ENCODE data around the gene MBNL2. TPM values are rescaled to one million over a fixed set of nuclear protein-coding genes. Genes with fewer than 3 reads are reported as not detected.
A peak's percentile ranks its signal among the peaks of the same experiment; 100 is the strongest.

MBNL2 gene
- total and polyA plus RNA-seq, 8 donors = 75.9 to 105 (median 90.5) TPM

DNA sequence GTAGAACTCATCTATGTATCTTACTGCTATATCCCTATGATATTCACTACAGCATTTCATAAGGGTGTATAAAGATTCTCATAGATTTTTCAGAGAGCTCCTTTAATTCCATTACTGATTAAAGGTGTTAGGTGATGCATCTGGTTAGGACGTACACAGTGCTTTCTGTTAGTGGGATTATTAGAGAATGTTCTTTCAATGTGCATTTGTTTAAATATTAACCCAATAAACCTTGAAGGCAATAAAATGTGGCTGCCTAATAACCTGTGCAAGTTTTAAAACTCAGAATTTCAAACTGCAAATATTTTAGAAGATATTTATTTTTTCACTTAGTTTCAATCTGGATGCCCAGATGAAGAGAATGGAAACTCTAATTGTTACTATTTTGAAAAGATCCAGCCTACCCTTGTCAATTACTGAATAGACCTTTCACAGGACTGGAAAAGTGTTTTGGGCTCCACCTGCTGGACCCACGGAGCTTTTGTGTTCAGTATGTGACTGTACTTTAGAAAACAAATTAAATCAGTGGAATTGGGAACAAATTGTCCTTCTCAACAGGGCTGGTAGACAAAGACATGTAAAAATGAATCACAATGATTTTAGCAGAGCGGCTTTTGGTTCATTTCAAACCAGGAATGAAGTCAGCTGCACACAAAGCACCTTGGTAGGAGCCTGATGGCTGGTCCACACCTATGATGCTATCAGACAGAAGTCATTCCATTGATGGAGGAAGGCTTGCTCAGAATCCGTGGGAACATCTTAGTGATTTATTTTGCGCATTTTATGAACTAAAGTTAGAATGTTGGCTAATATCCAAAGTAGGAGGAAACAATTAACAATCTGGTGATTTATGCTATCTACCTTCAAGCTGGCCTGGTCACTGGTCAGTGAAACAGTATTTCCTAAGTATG lies 122.4 kb downstream of the MBNL2 start:
- Histone ChIP-seq H3K27me3 (no peaks in the 10 kb centered on the region), H3K4me1 (peaks cover 0 to 10% of the 10 kb centered on the region in 2 donors), H3K27ac (no peak overlapping the region), H3K4me3 (no peak overlapping the region), H3K36me3 (peaks cover 0 to 42% of the 10 kb centered on the region in 2 donors), H3K9me3 (no peaks in the 10 kb centered on the region)
- DNase-seq = peak in 2 of 4 donors; percentile 38 to 57
- peak; percentile 83 for ATAC-seq
- TF ChIP-seq CTCF (IDR thresholded peaks at IDR 0.05) = peak; percentile 49 to 50
- intact Hi-C loops (cut with DNase I) = loop anchor here in 1 of 2 donors (5.0 to 10.0 kb wide), 2 partner anchors 120 to 232 kb away; partner anchors contain the start of gene MBNL2

GRCh38 chr13:97346097-97346496 lies 124.0 kb downstream of the MBNL2 start:
- Histone ChIP-seq H3K36me3 (peaks cover 0 to 56% of the 10 kb centered on the region in 2 donors), H3K27ac (no peak overlapping the region), H3K9me3 (no peaks in the 10 kb centered on the region), H3K4me1 (peaks cover 0 to 10% of the 10 kb centered on the region in 2 donors), H3K27me3 (no peaks in the 10 kb centered on the region), H3K4me3 (no peak overlapping the region)
- intact Hi-C loops (cut with DNase I) = loop anchor here in 1 of 2 donors (5.0 to 10.0 kb wide), 2 partner anchors 121 to 234 kb away; partner anchors contain the start of gene MBNL2
- no peak for TF ChIP-seq CTCF (IDR thresholded peaks at IDR 0.05)
- no peak for ATAC-seq
- DNase-seq = no peak

DNA sequence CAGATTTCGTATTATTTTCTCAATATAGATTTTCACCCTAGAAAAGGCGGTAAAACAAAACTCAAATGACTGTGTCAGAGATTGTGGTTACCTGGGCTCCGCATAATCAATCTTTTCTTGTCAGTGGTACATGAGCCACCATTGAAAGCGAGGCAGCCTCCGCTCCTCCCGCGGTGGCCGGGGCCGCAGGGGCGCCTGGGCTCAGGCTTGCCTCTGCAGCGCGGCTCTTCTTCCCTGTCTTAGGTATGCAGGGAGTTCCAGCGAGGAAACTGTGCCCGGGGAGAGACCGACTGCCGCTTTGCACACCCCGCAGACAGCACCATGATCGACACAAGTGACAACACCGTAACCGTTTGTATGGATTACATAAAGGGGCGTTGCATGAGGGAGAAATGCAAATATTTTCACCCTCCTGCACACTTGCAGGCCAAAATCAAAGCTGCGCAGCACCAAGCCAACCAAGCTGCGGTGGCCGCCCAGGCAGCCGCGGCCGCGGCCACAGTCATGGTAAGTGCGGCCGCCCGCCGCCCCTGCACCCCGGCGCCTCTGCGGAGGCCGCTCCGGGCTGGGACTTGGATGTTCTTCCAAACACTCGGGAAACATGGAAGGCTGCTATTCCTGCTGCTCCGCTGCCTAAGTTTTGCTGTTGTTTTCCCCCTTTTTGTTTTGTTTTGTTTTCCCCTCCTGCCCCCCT lies 124.6 kb downstream of the MBNL2 start:
- H3K9me3 ChIP-seq = no peaks in the 10 kb centered on the region
- DNase-seq (peak in 1 of 4 donors; percentile 59), ATAC-seq (no peak)
- peaks cover 0 to 61% of the 10 kb centered on the region in 2 donors for H3K36me3 ChIP-seq
- no peaks in the 10 kb centered on the region for H3K27me3 ChIP-seq
- H3K4me1 ChIP-seq = peaks cover 0 to 10% of the 10 kb centered on the region in 2 donors
- H3K4me3 ChIP-seq = no peak overlapping the region
- intact Hi-C loops (cut with DNase I) = loop anchor here in 1 of 2 donors (5.0 to 10.0 kb wide), 2 partner anchors 122 to 234 kb away; partner anchors contain the start of gene MBNL2
- TF ChIP-seq CTCF (IDR thresholded peaks at IDR 0.05) = no peak
- H3K27ac ChIP-seq = no peak overlapping the region

DNA sequence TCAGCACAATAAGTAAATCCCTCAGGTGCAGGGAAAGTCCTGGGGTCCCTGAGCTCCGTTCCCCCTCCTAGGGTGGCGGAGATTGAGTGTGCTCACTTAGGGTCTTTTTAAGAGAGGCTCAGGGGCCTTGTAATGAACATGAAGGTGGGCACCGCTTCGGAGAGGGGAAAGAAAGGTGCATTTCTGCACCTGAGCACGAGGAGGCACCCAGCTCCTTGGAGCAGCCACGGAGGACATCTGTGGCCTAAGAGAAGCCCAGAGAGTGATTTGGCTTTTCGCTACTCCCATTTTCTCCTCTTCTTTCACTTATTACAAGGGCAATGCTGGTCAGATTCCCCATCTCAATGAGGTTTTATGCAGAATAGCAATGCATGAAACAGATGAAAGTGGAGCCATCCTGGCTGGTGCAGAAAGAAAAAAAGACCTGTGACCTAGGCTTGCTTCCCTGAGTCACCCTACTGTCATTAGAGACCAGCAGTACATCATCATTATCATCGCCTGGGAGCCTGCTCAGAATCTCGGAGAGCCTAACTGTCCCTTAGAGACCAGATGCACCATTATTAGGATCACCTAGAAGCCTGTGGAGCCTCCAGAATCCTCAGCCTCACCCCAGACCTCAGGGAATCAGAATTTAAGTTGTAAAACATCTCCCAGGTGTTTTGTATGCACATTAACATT lies 125.3 kb downstream of the MBNL2 start:
- Histone ChIP-seq H3K27me3 (no peaks in the 10 kb centered on the region), H3K9me3 (no peaks in the 10 kb centered on the region), H3K4me3 (no peak overlapping the region), H3K27ac (no peak overlapping the region), H3K36me3 (peaks cover 0 to 61% of the 10 kb centered on the region in 2 donors), H3K4me1 (peaks cover 0 to 10% of the 10 kb centered on the region in 2 donors)
- intact Hi-C loops (cut with DNase I) = loop anchor here in 1 of 2 donors (5.0 to 10.0 kb wide), 2 partner anchors 123 to 235 kb away; partner anchors contain the start of gene MBNL2
- DNase-seq = no peak
- no peak for ATAC-seq
- TF ChIP-seq CTCF (IDR thresholded peaks at IDR 0.05) = no peak
